Right lobe of liver (tissue), 6 donors: ENCODE measurements around the gene RDH13. TPM values are rescaled to one million over a fixed set of nuclear protein-coding genes. Genes with fewer than 3 reads are reported as not detected.
A peak's percentile ranks its signal among the peaks of the same experiment; 100 is the strongest.
"Not testable (repeated sequence)": the region's sequence is repeated elsewhere in the genome, so short reads cannot be mapped to it uniquely, and the experiment has no call there.

Source experiments
- ATAC-seq, 4 donors: fragments of 200-7000 bp; cut with Tn5 transposase; one replicate each; pipeline ENCODE4 v1.9.1; 2020; ENCODE audit warnings: mild to moderate bottlenecking in 4 of 4, moderate library complexity in 4 of 4
- DNase-seq, 3 donors: peaks; one replicate each; pipeline ENCODE4 v3.0.0-alpha.2; 2020
- H3K27ac ChIP-seq, 3 donors: fragments of 200-600 bp; one replicate each; pipeline ENCODE4 v1.8.0; 2022
- H3K27me3 ChIP-seq, 2 donors: fragments of 200-600 bp; one replicate each; pipeline ENCODE4 v1.8.0; 2022
- H3K36me3 ChIP-seq, 4 donors: fragments of 200-600 bp; sonication (generic) in 1 of 4; one replicate each; pipeline versions ENCODE4 v1.5.1 to v1.8.0; 2017 to 2022; ENCODE audit warnings: control low read depth in 1 of 4
- H3K4me1 ChIP-seq, 4 donors: fragments of 200-600 bp; sonication (generic) in 1 of 4; one replicate each; pipeline versions ENCODE4 v1.5.1 to v1.8.0; 2017 to 2022; ENCODE audit warnings: control low read depth in 1 of 4
- H3K4me3 ChIP-seq, 3 donors: fragments of 200-600 bp; one replicate each; pipeline ENCODE4 v1.8.0; 2022
- H3K9me3 ChIP-seq, 4 donors: fragments of 200-600 bp; sonication (generic) in 1 of 4; one replicate each; pipeline versions ENCODE4 v1.5.1 to v1.8.0; 2017 to 2022; ENCODE audit warnings: control low read depth in 1 of 4
- CTCF ChIP-seq, 4 donors: fragments of 200-600 bp in 3 of 4; fragments of 450-650 bp in 1 of 4; IDR thresholded peaks; one replicate each; pipeline versions ENCODE4 v1.5.1 to v1.8.0; 2016 to 2022; ENCODE audit warnings: antibody characterized with exemption in 4 of 4, mild to moderate bottlenecking in 2 of 4
- POLR2A ChIP-seq: fragments of 450-650 bp; IDR thresholded peaks from one replicate; pipeline ENCODE4 v1.6.1; 2017; ENCODE audit warnings: antibody characterized with exemption, mild to moderate bottlenecking
- WGBS: methylation state at CpG from one replicate; pipeline ENCODE4 v1.1.6; 2018; ENCODE audit warnings: low coverage, low lambda C conversion rate; ENCODE audit not compliant: insufficient coverage; ENCODE audit errors: missing lambda C conversion rate; 5-methylcytosine and 5-hydroxymethylcytosine counted together
- intact Hi-C, 2 donors: fragments of 100-400 bp; cut with DNase I; formaldehyde crosslinking; loops; one replicate each; pipeline versions ENCODE4 v1.11.2 to v1.14.1; 2022
- long read RNA-seq: library from polyadenylated mRNA; unstranded; transcript quantifications from one replicate; pipeline ENCODE4 v2.0.0, GENCODE V29; 2019
- total RNA-seq, 6 experiments: library from RNA; depleted of rRNA in 2 of 6; stranded (reverse); fragments of >200 nt in 2 of 6; fragmentation: NEBNext Ultra II Directional in 3 of 6; extraction: Animal tissue kit (Norgen Biotek cat#: 25700) in 3 of 6; gene quantifications; one replicate each; pipeline versions ENCODE4 v1.1.0 to v1.2.4, GENCODE V29; 2016 to 2023
- donor health status: DM: no; HTN: yes; CAD: no.
- donor health status: DM: no; HTN: no; CAD: no.
- donor health status: DM: no; HTN: no; CAD: no.
- donor health status: DM: no; HTN: yes; CAD: no.
- donor health status: DM: no; HTN: yes; CAD: no.

RDH13 gene
- 10 to 100 TPM in 4 of 6 experiments, 1 to 10 TPM in 2; 7.7 to 16.8 (median 12.1) TPM for total RNA-seq
- long read RNA-seq, transcript RDH13-223 (7 exons, 1,931 nt): major isoform, 6 of 7 reads
- long read RNA-seq, partial matches to known transcripts: 0 of 7 reads
- long read RNA-seq, other reads (novel, unspliced or antisense): 1 of 7 reads

- WGBS: 0% methylated on average over 4 of the region's 70 CpGs
- Histone ChIP-seq H3K27ac (peak within 1 kb of the TSS; percentile 39 to 67 (median 55)), H3K4me3 (peak within 1 kb of the TSS; percentile 78 to 99 (median 92)), H3K27me3 (no peaks in the 10 kb centered on the region), H3K9me3 (no peaks in the 10 kb centered on the region), H3K4me1 (peaks cover 0 to 6% (median 0%) of the 10 kb centered on the region in 4 donors), H3K36me3 (peaks cover 0 to 8% (median 1%) of the 10 kb centered on the region in 4 donors)
- ATAC-seq (peak; percentile 99 to 100 (median 100)), DNase-seq (peak; percentile 96 to 97 (median 96))
- intact Hi-C loops: no loop called here
- peak; percentile 46 for TF ChIP-seq POLR2A
- no peak for TF ChIP-seq CTCF (IDR thresholded peaks at IDR 0.05)
Observed at GRCh38 chr19:55062735-55063491, at the start of gene RDH13. TSS of gene RDH13 (minus strand) at chr19:55063148. CDS start at chr19:55063032, 116 bp downstream.

GRCh38 chr19:55112246-55112776 lies 49.4 kb upstream of the RDH13 start:
- Histone ChIP-seq H3K27me3 (no peaks in the 10 kb centered on the region), H3K27ac (no peak overlapping the region), H3K36me3 (peaks cover 0 to 2% (median 0%) of the 10 kb centered on the region in 4 donors), H3K4me3 (no peak overlapping the region), H3K4me1 (peaks cover 0 to 15% (median 7%) of the 10 kb centered on the region in 4 donors), H3K9me3 (no peaks in the 10 kb centered on the region)
- TF ChIP-seq CTCF (IDR thresholded peaks at IDR 0.05) (no peak), POLR2A (no peak)
- DNase-seq: peak in 1 of 3 donors; percentile 50
- WGBS: 96% methylated on average over 8 of the region's 25 CpGs
- intact Hi-C loops: no loop called here
- no peak for ATAC-seq

GRCh38 chr19:55111238-55111831 lies 48.4 kb upstream of the RDH13 start:
- peaks cover 0 to 2% (median 0%) of the 10 kb centered on the region in 4 donors for H3K36me3 ChIP-seq
- TF ChIP-seq CTCF (IDR thresholded peaks at IDR 0.05): no peak
- TF ChIP-seq POLR2A: no peak
- DNase-seq (peak in 1 of 3 donors; percentile 51), ATAC-seq (peak in 1 of 4 donors; percentile 19)
- no peak overlapping the region for H3K4me3 ChIP-seq
- peaks cover 0 to 14% (median 6%) of the 10 kb centered on the region in 4 donors for H3K4me1 ChIP-seq
- H3K27ac ChIP-seq: no peak overlapping the region
- no peaks in the 10 kb centered on the region for H3K9me3 ChIP-seq
- WGBS: 85% methylated on average over 5 of the region's 21 CpGs
- no peaks in the 10 kb centered on the region for H3K27me3 ChIP-seq
- intact Hi-C loops: no loop called here

- Histone ChIP-seq H3K27ac (no peak overlapping the region), H3K36me3 (peaks cover 0 to 2% (median 0%) of the 10 kb centered on the region in 4 donors), H3K9me3 (no peaks in the 10 kb centered on the region), H3K4me1 (no peaks in the 10 kb centered on the region), H3K27me3 (no peaks in the 10 kb centered on the region), H3K4me3 (no peak overlapping the region)
- 77% methylated on average over 6 of the region's 20 CpGs for WGBS
- DNase-seq (peak in 1 of 3 donors; percentile 43), ATAC-seq (no peak)
- no peak for TF ChIP-seq CTCF (IDR thresholded peaks at IDR 0.05)
- intact Hi-C loops: no loop called here
Observed at GRCh38 chr19:55109527-55110291, 46.8 kb upstream of the RDH13 start.

- 100% methylated on average over 1 of the region's 3 CpGs for WGBS
Observed at GRCh38 chr19:55107252-55107651, 44.3 kb upstream of the RDH13 start.

More at GRCh38 chr19:55107252-55107651, 44.3 kb upstream of the RDH13 start:
- H3K36me3 ChIP-seq: peaks cover 0 to 13% (median 8%) of the 10 kb centered on the region in 4 donors
- H3K4me1 ChIP-seq, H3K27ac ChIP-seq, ATAC-seq, intact Hi-C loops, DNase-seq, H3K27me3 ChIP-seq, H3K4me3 ChIP-seq, H3K9me3 ChIP-seq: not testable (repeated sequence)
